GM12865 (cell line): ENCODE measurements around the gene DIPK1A.

ENCODE experiments used
- DNase-seq: peaks from one replicate; pipeline ENCODE4 v3.0.0; 2010; ENCODE audit warnings: low read depth
- H3K4me3 ChIP-seq: 2 replicates; pipeline ENCODE4 v1.5.1; 2011; ENCODE audit warnings: mild to moderate bottlenecking, low read depth, low read length, control low read depth
- CTCF ChIP-seq: IDR thresholded peaks from 2 replicates; pipeline ENCODE4 v1.5.1; 2011; ENCODE audit warnings: low read length, control low read depth, low read depth, inconsistent platforms; ENCODE audit not compliant: insufficient read depth; ENCODE audit errors: missing control alignments

DIPK1A gene

GRCh38 chr1:92961131-92961895 lies at the start of gene DIPK1A:
Gene DIPK1A, minus strand, starts transcription at chr1:92961462. Its CDS starts 33 bp downstream, at chr1:92961429.
- peak; percentile 94 for DNase-seq
- peak; percentile 39 for TF ChIP-seq CTCF
- H3K4me3 ChIP-seq = peak within 1 kb of the TSS; percentile 88

- peak; percentile 20 for DNase-seq
Observed at GRCh38 chr1:93007941-93008577, 46.8 kb upstream of the DIPK1A start.

GRCh38 chr1:93005252-93005598 lies 44.0 kb upstream of the DIPK1A start:
- no peak for TF ChIP-seq CTCF
- peak; percentile 30 for DNase-seq
- H3K4me3 ChIP-seq = no peak overlapping the region

More at GRCh38 chr1:93007941-93008577, 46.8 kb upstream of the DIPK1A start:
- no peak for TF ChIP-seq CTCF
- no peak overlapping the region for H3K4me3 ChIP-seq

GRCh38 chr1:93004566-93005251 lies 43.4 kb upstream of the DIPK1A start:
- no peak for TF ChIP-seq CTCF

GRCh38 chr1:93003981-93004380 lies 42.7 kb upstream of the DIPK1A start:
- no peak for TF ChIP-seq CTCF
- no peak for DNase-seq
- H3K4me3 ChIP-seq = no peak overlapping the region

More at GRCh38 chr1:93004566-93005251, 43.4 kb upstream of the DIPK1A start:
- no peak for DNase-seq
- no peak overlapping the region for H3K4me3 ChIP-seq

GRCh38 chr1:93002781-93003180 lies 41.5 kb upstream of the DIPK1A start:
- DNase-seq = no peak
- H3K4me3 ChIP-seq = no peak overlapping the region
- no peak for TF ChIP-seq CTCF
